ENCODE data around the gene PIAS2.
"Not testable (repeated sequence)": the region's sequence is repeated elsewhere in the genome, so short reads cannot be mapped to it uniquely, and the experiment has no call there.

The PIAS2 gene

GRCh38 chr18:46833899-46834298 is 83.4 kb downstream of the PIAS2 start:
- H4K20me1 ChIP-seq = no peaks in the 10 kb centered on the region
- H3K9me3 ChIP-seq = no peaks in the 10 kb centered on the region
- no peak overlapping the region for H3K4me3 ChIP-seq
- TF ChIP-seq Cebpa-rat (IDR thresholded peaks at IDR 0.05) = no peak
- no peaks in the 10 kb centered on the region for H3K4me1 ChIP-seq
- no peaks in the 10 kb centered on the region for H3K27me3 ChIP-seq
- peaks cover 68% of the 10 kb centered on the region for H3K36me3 ChIP-seq
- no peak overlapping the region for H3K27ac ChIP-seq
- no peak overlapping the region for H3K4me2 ChIP-seq
- H3K9ac ChIP-seq = no peak overlapping the region

- H4K20me1 ChIP-seq = no peaks in the 10 kb centered on the region
- no peak overlapping the region for H3K4me3 ChIP-seq
- no peaks in the 10 kb centered on the region for H3K4me1 ChIP-seq
- H3K9me3 ChIP-seq = no peaks in the 10 kb centered on the region
- no peaks in the 10 kb centered on the region for H3K27me3 ChIP-seq
- no peak overlapping the region for H3K27ac ChIP-seq
- peaks cover 77% of the 10 kb centered on the region for H3K36me3 ChIP-seq
- no peak for TF ChIP-seq Cebpa-rat (IDR thresholded peaks at IDR 0.05)
- no peak overlapping the region for H3K4me2 ChIP-seq
- H3K9ac ChIP-seq = no peak overlapping the region
Measured at GRCh38 chr18:46832849-46833248, 84.5 kb downstream of the PIAS2 start.

GRCh38 chr18:46832422-46832821 is 84.9 kb downstream of the PIAS2 start:
- H3K27me3 ChIP-seq, H4K20me1 ChIP-seq, H3K4me3 ChIP-seq, H3K27ac ChIP-seq, H3K9ac ChIP-seq, H3K9me3 ChIP-seq, H3K4me2 ChIP-seq, H3K4me1 ChIP-seq: not testable (repeated sequence)
- H3K36me3 ChIP-seq = peaks cover 78% of the 10 kb centered on the region

GRCh38 chr18:46831434-46831833 is 85.9 kb downstream of the PIAS2 start:
- no peak overlapping the region for H3K27ac ChIP-seq
- no peak overlapping the region for H3K4me3 ChIP-seq
- no peak overlapping the region for H3K4me2 ChIP-seq
- H4K20me1 ChIP-seq = no peaks in the 10 kb centered on the region
- H3K4me1 ChIP-seq = no peaks in the 10 kb centered on the region
- no peak for TF ChIP-seq Cebpa-rat (IDR thresholded peaks at IDR 0.05)
- H3K27me3 ChIP-seq = no peaks in the 10 kb centered on the region
- no peak overlapping the region for H3K9ac ChIP-seq
- peaks cover 85% of the 10 kb centered on the region for H3K36me3 ChIP-seq
- no peaks in the 10 kb centered on the region for H3K9me3 ChIP-seq

- Histone ChIP-seq H3K27ac (no peak overlapping the region), H3K27me3 (no peaks in the 10 kb centered on the region), H3K9me3 (no peaks in the 10 kb centered on the region), H3K36me3 (peaks cover 83% of the 10 kb centered on the region), H4K20me1 (no peaks in the 10 kb centered on the region), H3K9ac (no peak overlapping the region), H3K4me2 (no peak overlapping the region), H3K4me3 (no peak overlapping the region), H3K4me1 (no peaks in the 10 kb centered on the region)
- no peak for TF ChIP-seq Cebpa-rat (IDR thresholded peaks at IDR 0.05)
Measured at GRCh38 chr18:46830633-46831032, 86.7 kb downstream of the PIAS2 start.

GRCh38 chr18:46829947-46830346 is 87.4 kb downstream of the PIAS2 start:
- no peak for TF ChIP-seq Cebpa-rat (IDR thresholded peaks at IDR 0.05)
- no peaks in the 10 kb centered on the region for H3K27me3 ChIP-seq
- H4K20me1 ChIP-seq = no peaks in the 10 kb centered on the region
- peaks cover 85% of the 10 kb centered on the region for H3K36me3 ChIP-seq
- H3K4me1 ChIP-seq = no peaks in the 10 kb centered on the region
- no peak overlapping the region for H3K4me3 ChIP-seq
- H3K4me2 ChIP-seq = no peak overlapping the region
- no peak overlapping the region for H3K9ac ChIP-seq
- no peak overlapping the region for H3K27ac ChIP-seq
- no peaks in the 10 kb centered on the region for H3K9me3 ChIP-seq

GRCh38 chr18:46829531-46829930 is 87.8 kb downstream of the PIAS2 start:
- no peak for TF ChIP-seq Cebpa-rat (IDR thresholded peaks at IDR 0.05)
- Histone ChIP-seq H3K27ac (no peak overlapping the region), H4K20me1 (no peaks in the 10 kb centered on the region), H3K4me3 (no peak overlapping the region), H3K4me1 (no peaks in the 10 kb centered on the region), H3K4me2 (no peak overlapping the region), H3K9ac (no peak overlapping the region), H3K36me3 (peaks cover 81% of the 10 kb centered on the region), H3K27me3 (no peaks in the 10 kb centered on the region), H3K9me3 (no peaks in the 10 kb centered on the region)

GRCh38 chr18:46821856-46822711 is 95.2 kb downstream of the PIAS2 start:
- TF ChIP-seq Cebpa-rat (IDR thresholded peaks at IDR 0.05) = no peak
- Histone ChIP-seq H3K4me2 (no peak overlapping the region), H3K4me3 (no peak overlapping the region), H3K27ac (no peak overlapping the region), H3K9ac (no peak overlapping the region), H4K20me1 (no peaks in the 10 kb centered on the region), H3K36me3 (peaks cover 60% of the 10 kb centered on the region), H3K4me1 (no peaks in the 10 kb centered on the region), H3K9me3 (no peaks in the 10 kb centered on the region), H3K27me3 (no peaks in the 10 kb centered on the region)

- H3K4me3 ChIP-seq = no peak overlapping the region
- H3K27me3 ChIP-seq = no peaks in the 10 kb centered on the region
- H4K20me1 ChIP-seq = no peaks in the 10 kb centered on the region
- no peak overlapping the region for H3K4me2 ChIP-seq
- no peak overlapping the region for H3K27ac ChIP-seq
- peaks cover 48% of the 10 kb centered on the region for H3K36me3 ChIP-seq
- H3K9me3 ChIP-seq = no peaks in the 10 kb centered on the region
- H3K4me1 ChIP-seq = 0 out of 2 replicates have a peak, but pooled peaks cover 2% of the 10 kb centered on the region
- no peak for TF ChIP-seq Cebpa-rat (IDR thresholded peaks at IDR 0.05)
- H3K9ac ChIP-seq = no peak overlapping the region
Measured at GRCh38 chr18:46820863-46821262, 96.4 kb downstream of the PIAS2 start.

- no peak for TF ChIP-seq Cebpa-rat (IDR thresholded peaks at IDR 0.05)
Measured at GRCh38 chr18:46815661-46816060, 101.6 kb downstream of the PIAS2 start.

More at GRCh38 chr18:46815661-46816060, 101.6 kb downstream of the PIAS2 start:
- H3K36me3 ChIP-seq = peaks cover 13% of the 10 kb centered on the region; the same call in 1 of the 2 replicates
- no peak overlapping the region for H3K4me2 ChIP-seq
- H3K9ac ChIP-seq = no peak overlapping the region
- no peaks in the 10 kb centered on the region for H4K20me1 ChIP-seq
- H3K27me3 ChIP-seq = no peaks in the 10 kb centered on the region
- 0 out of 2 replicates have a peak, but pooled peaks cover 9% of the 10 kb centered on the region for H3K4me1 ChIP-seq
- no peak overlapping the region for H3K27ac ChIP-seq
- no peaks in the 10 kb centered on the region for H3K9me3 ChIP-seq
- H3K4me3 ChIP-seq = no peak overlapping the region

Measured in BLaER1 (cell line).